ENCODE measurements around the gene HIVEP1. TPM values are rescaled to one million over a fixed set of nuclear protein-coding genes. Genes with fewer than 3 reads are reported as not detected.
A peak's percentile ranks its signal among the peaks of the same experiment; 100 is the strongest.

The HIVEP1 gene
- total RNA-seq, 4 donors from 2014 or later, result 21.6 to 59.4 (median 34.5) TPM

- ATAC-seq (ENCODE audit: low FRiP score) (peak; percentile 69), DNase-seq (ENCODE audit: low spot score) (no peak)
- TF ChIP-seq CTCF (IDR thresholded peaks at IDR 0.05), result no peak
Measured at GRCh38 chr6:11989386-11989785, 22.7 kb upstream of the HIVEP1 start.

GRCh38 chr6:11992086-11992485, 20.0 kb upstream of the HIVEP1 start:
- no peak for ATAC-seq (ENCODE audit: low FRiP score)
- no peak for TF ChIP-seq CTCF (IDR thresholded peaks at IDR 0.05)
- DNase-seq (ENCODE audit: low spot score), result no peak

GRCh38 chr6:11994875-11995461, 17.1 kb upstream of the HIVEP1 start:
- ATAC-seq (ENCODE audit: low FRiP score) (no peak), DNase-seq (ENCODE audit: low spot score) (no peak)
- TF ChIP-seq CTCF (IDR thresholded peaks at IDR 0.05), result no peak

GRCh38 chr6:11996751-11997150, 15.4 kb upstream of the HIVEP1 start:
- TF ChIP-seq CTCF (IDR thresholded peaks at IDR 0.05), result no peak
- DNase-seq (ENCODE audit: low spot score), result no peak
- no peak for ATAC-seq (ENCODE audit: low FRiP score)

GRCh38 chr6:11999246-11999645, 12.9 kb upstream of the HIVEP1 start:
- no peak for ATAC-seq (ENCODE audit: low FRiP score)
- TF ChIP-seq CTCF (IDR thresholded peaks at IDR 0.05), result no peak
- DNase-seq (ENCODE audit: low spot score), result no peak

DNA sequence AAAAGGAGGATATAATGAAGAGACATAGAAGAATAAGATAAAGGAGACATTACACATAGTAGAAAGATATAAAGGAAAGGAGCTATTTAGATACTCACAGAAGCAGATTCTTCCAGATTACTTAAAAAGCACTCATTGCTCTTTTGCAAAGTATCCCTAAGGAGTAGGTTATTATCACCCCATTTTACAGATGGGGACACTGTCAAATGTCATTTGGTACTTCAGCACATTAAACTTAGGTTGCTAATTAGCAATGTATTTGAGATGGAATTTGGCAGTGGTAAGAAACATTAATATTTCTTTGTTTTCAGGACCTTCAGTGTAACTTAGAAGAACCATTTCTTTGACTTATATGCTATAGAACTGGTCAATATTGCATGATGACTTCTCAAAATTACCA, 11.9 kb upstream of the HIVEP1 start:
- DNase-seq (ENCODE audit: low spot score), result no peak
- no peak for ATAC-seq (ENCODE audit: low FRiP score)
- no peak for TF ChIP-seq CTCF (IDR thresholded peaks at IDR 0.05)

GRCh38 chr6:12001004-12001705, 11.0 kb upstream of the HIVEP1 start:
- DNase-seq (ENCODE audit: low spot score) (no peak), ATAC-seq (ENCODE audit: low FRiP score) (peak; percentile 84)
- TF ChIP-seq CTCF (IDR thresholded peaks at IDR 0.05), result no peak
